Neutrophil (primary cell): ENCODE measurements around the gene NSDHL.
"Not testable (repeated sequence)": the region's sequence is repeated elsewhere in the genome, so short reads cannot be mapped to it uniquely, and the experiment has no call there.

Experiments used
- H3K27ac ChIP-seq: fragments of 200-600 bp; sonication (generic); 2 replicates; pipeline ENCODE4 v1.5.1; 2016; ENCODE audit warnings: mild to moderate bottlenecking, moderate library complexity
- H3K27me3 ChIP-seq: fragments of 200-600 bp; sonication (generic); 2 replicates; pipeline ENCODE4 v1.6.0; 2016; ENCODE audit warnings: mild to moderate bottlenecking
- H3K36me3 ChIP-seq: fragments of 200-600 bp; sonication (generic); 2 replicates; pipeline ENCODE4 v1.5.1; 2017
- H3K4me1 ChIP-seq, 2 experiments: fragments of 200-600 bp in 1 of 2; sonication (generic) in 1 of 2; 1 replicate in 1 of 2; 2 replicates in 1 of 2; pipeline versions ENCODE4 v1.5.1 to v1.6.1; 2013 to 2016; ENCODE audit warnings: low read depth in 1 of 2, low read length in 1 of 2, mild to moderate bottlenecking in 1 of 2, moderate library complexity in 1 of 2; ENCODE audit not compliant: control insufficient read depth in 1 of 2, insufficient read depth in 1 of 2
- H3K4me3 ChIP-seq, 2 experiments: fragments of 200-600 bp in 1 of 2; sonication (generic) in 1 of 2; 1 replicate in 1 of 2; 2 replicates in 1 of 2; pipeline ENCODE4 v1.5.1; 2013 to 2016; ENCODE audit warnings: low read depth in 1 of 2, low read length in 1 of 2, mild to moderate bottlenecking in 1 of 2, moderate library complexity in 1 of 2
- H3K9me3 ChIP-seq: fragments of 200-600 bp; sonication (generic); 2 replicates; pipeline ENCODE4 v1.5.1; 2016
- TF ChIP-seq, protein P1 (sequence below): fragments of 200-600 bp; sonication (generic); IDR thresholded peaks from 2 replicates; pipeline ENCODE4 v1.5.1; 2016; ENCODE audit warnings: antibody characterized with exemption

The NSDHL gene

DNA sequence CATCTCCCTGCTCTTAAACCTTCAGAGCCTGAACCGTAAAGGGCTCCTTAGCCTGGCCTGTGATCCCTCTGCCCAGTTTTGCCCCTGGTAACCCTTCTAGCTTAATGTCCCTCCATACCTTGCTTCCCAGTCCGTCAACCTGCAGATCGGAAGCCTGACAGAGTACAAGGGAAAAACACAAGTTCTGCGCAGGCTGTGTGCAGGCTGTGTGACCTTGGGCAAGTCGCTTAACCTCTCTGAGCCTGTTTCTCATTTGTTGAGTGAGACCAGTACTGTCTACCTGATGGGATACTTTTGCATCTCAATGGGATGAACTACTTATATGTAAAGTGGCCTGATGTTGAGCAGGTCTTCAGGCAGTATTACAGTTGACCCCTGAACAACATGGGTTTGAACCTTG lies 1.7 kb downstream of the NSDHL start:
- Histone ChIP-seq H3K27ac (no peak overlapping the region), H3K36me3 (peaks cover under 1% of the 10 kb centered on the region), H3K9me3 (no peaks in the 10 kb centered on the region), H3K4me3 (no peak overlapping the region), H3K4me1 (peaks cover 4 to 15% of the 10 kb centered on the region in 2 experiments), H3K27me3 (no peaks in the 10 kb centered on the region)
- TF ChIP-seq, protein P1, sequence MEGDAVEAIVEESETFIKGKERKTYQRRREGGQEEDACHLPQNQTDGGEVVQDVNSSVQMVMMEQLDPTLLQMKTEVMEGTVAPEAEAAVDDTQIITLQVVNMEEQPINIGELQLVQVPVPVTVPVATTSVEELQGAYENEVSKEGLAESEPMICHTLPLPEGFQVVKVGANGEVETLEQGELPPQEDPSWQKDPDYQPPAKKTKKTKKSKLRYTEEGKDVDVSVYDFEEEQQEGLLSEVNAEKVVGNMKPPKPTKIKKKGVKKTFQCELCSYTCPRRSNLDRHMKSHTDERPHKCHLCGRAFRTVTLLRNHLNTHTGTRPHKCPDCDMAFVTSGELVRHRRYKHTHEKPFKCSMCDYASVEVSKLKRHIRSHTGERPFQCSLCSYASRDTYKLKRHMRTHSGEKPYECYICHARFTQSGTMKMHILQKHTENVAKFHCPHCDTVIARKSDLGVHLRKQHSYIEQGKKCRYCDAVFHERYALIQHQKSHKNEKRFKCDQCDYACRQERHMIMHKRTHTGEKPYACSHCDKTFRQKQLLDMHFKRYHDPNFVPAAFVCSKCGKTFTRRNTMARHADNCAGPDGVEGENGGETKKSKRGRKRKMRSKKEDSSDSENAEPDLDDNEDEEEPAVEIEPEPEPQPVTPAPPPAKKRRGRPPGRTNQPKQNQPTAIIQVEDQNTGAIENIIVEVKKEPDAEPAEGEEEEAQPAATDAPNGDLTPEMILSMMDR: no peak

DNA sequence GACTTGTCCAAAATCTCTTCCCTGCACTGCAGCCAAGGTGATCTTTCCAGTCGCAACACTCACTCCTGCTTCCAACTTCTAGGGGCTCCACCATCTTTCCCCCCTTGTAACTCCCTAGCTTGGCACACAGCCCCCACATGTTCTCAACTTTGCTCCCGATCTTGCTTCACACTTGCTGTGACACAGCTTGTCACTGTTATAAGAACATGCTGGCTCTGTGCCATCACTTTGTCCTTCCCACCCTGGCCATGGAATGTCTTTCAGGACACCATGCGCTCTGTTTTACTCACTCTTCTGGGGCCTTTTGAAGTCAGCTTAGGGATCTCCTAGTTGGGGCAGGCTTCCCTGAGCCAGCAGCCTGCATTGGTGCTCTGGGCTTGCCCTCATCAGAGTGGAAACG lies 2.5 kb downstream of the NSDHL start:
- Histone ChIP-seq H3K27me3 (no peaks in the 10 kb centered on the region), H3K4me3 (no peak overlapping the region), H3K36me3 (no peaks in the 10 kb centered on the region), H3K27ac (no peak overlapping the region), H3K9me3 (no peaks in the 10 kb centered on the region), H3K4me1 (peaks cover 4 to 15% of the 10 kb centered on the region in 2 experiments)
- TF ChIP-seq, protein P1: no peak

DNA sequence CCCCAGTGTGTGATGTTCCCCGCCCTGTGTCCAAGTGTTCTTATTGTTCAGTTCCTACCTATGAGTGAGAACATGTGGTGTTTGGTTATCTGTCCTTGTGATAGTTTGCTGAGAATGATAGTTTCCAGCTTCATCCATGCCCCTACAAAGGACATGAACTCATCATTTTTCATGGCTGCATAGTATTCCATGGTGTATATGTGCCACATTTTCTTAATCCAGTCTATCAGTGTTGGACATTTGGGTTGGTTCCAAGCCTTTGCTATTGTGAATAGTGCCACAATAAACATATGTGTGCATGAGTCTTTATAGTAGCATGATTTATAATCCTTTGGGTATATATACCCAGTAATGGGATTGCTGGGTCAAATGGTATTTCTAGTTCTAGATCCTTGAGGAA lies 4.6 kb downstream of the NSDHL start:
- H3K4me3 ChIP-seq, H3K27ac ChIP-seq, H3K27me3 ChIP-seq, H3K9me3 ChIP-seq, H3K36me3 ChIP-seq, H3K4me1 ChIP-seq: not testable (repeated sequence)

DNA sequence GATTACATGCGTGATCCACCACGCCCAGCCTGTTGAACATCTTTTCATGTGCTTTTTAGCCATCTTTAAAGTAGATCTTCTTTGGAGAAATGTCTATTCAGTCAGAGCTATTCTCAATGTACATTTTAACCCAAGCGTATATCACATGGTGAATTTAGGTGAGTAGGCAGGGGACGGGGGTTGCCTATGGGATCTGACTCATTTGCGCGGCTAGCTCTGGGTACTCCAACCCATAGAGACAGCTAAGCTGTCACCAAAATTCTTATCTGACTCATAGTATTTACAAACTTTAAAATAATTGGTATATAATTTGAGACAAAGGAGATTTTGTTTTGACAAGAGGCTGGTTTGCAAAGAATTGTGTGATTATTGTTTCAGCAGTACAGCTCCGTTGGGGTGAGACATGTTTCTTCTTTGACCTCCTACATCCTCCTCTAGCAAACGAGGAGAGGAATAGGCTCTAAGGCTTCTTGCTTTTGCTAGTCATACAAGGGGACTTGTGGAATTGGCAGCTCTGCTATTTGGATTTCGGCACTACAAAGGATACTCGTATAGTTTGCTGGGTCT lies 12.0 kb downstream of the NSDHL start:
- Histone ChIP-seq H3K9me3 (no peaks in the 10 kb centered on the region), H3K36me3 (no peaks in the 10 kb centered on the region)

DNA sequence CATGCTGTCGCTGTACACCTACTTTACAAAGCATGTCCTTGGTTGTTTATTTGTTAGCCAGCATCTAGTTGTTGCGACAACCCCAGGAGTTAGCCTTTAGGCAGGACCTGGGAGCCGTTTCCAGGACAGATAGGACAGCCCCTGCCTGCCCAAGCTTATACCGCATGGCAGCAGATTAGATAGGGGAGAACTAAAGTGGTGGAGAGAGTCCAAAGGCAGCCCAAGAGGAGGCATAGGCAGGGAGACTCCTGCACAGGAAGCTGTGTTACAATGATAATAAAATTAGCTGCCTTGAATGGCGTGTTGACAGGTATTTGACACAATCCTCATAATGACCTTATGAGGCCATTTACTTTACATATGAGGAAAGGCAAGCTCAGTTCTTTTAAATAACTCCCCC lies 13.0 kb downstream of the NSDHL start:
- Histone ChIP-seq H3K9me3 (no peaks in the 10 kb centered on the region), H3K27me3 (no peaks in the 10 kb centered on the region)
- TF ChIP-seq, protein P1: no peak

More for the DNA sequence above, 12.0 kb downstream of the NSDHL start:
- H3K27ac ChIP-seq: no peak overlapping the region
- H3K27me3 ChIP-seq: no peaks in the 10 kb centered on the region
- no peaks in the 10 kb centered on the region for H3K4me1 ChIP-seq
- TF ChIP-seq, protein P1: no peak
- H3K4me3 ChIP-seq: no peak overlapping the region

DNA sequence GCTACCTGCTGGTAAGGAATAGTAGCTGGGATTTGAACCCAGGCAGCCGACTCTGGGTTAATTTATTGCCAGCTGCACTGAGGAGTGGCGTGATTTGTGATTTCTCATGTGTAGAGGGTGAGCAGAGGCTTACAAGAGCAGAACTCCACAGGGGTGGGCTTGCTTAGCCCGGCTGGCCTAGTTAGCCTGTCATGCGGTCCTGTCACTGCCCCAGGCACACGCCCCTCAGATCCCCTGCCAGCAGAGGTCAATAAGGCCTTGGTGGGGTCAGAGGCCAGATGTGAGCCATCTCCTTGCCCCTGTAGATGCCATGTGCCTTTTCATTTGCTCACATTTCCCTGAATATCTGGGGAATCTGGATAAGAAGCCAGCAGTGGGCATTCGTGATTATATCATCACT lies 13.4 kb downstream of the NSDHL start:
- Histone ChIP-seq H3K4me3 (no peak overlapping the region), H3K36me3 (no peaks in the 10 kb centered on the region), H3K4me1 (no peaks in the 10 kb centered on the region), H3K9me3 (no peaks in the 10 kb centered on the region), H3K27me3 (no peaks in the 10 kb centered on the region), H3K27ac (no peak overlapping the region)
- TF ChIP-seq, protein P1: no peak

More for the DNA sequence above, 13.0 kb downstream of the NSDHL start:
- no peak overlapping the region for H3K4me3 ChIP-seq
- no peaks in the 10 kb centered on the region for H3K4me1 ChIP-seq
- H3K36me3 ChIP-seq: no peaks in the 10 kb centered on the region
- no peak overlapping the region for H3K27ac ChIP-seq
